Panc1 (cell line): Measurements from ENCODE around the gene IQCH. TPM values are rescaled to one million over a fixed set of nuclear protein-coding genes. Genes with fewer than 3 reads are reported as not detected.

Experiments
- ATAC-seq: fragments of 200-7000 bp; cut with Tn5 transposase; 2 replicates; pipeline ENCODE4 v1.9.1; 2020; ENCODE audit warnings: mild to moderate bottlenecking, moderate library complexity
- BruUV-seq: library from RNA; stranded (reverse); fragments of 400-500 nt; replicated peaks from 2 replicates; lab custom pipeline; 2021; lab: Mats Ljungman, UMichigan
- CTCF ChIA-PET: fragments of 300-600 bp; sonication (Branson Sonifier 250); formaldehyde crosslinking; loops from one replicate; lab custom pipeline; 2022; ENCODE audit warnings: antibody characterized with exemption; lab: Charles Lee
- POLR2A ChIA-PET: fragments of 300-600 bp; sonication (Branson Sonifier 250); formaldehyde crosslinking; loops from one replicate; lab custom pipeline; 2022; ENCODE audit warnings: antibody characterized with exemption; lab: Charles Lee
- DNase-seq: peaks from one replicate; pipeline ENCODE4 v3.0.0-alpha.2; 2010; ENCODE audit warnings: low read depth, low spot score
- H3K27ac ChIP-seq: 2 replicates; pipeline ENCODE4 v1.5.1; 2011; ENCODE audit warnings: mild to moderate bottlenecking, low read length, inconsistent platforms
- H3K27me3 ChIP-seq: fragments of 200-500 bp; sonication (Bioruptor generic); 2 replicates; pipeline ENCODE4 v1.6.0; 2014; ENCODE audit warnings: low read length, inconsistent platforms; ENCODE audit not compliant: control insufficient read depth, insufficient read depth
- H3K36me3 ChIP-seq: fragments of 200-500 bp; sonication (Bioruptor generic); 2 replicates; pipeline ENCODE4 v1.5.1; 2014; ENCODE audit warnings: inconsistent platforms, mild to moderate bottlenecking, low read length, moderate library complexity; ENCODE audit not compliant: control insufficient read depth, insufficient read depth
- H3K4me1 ChIP-seq: 2 replicates; pipeline ENCODE4 v1.5.1; 2011; ENCODE audit warnings: inconsistent platforms, mild to moderate bottlenecking, low read length, moderate library complexity; ENCODE audit not compliant: control insufficient read depth, insufficient read depth
- H3K4me3 ChIP-seq, 2 experiments: 2 replicates each; pipeline ENCODE4 v1.5.1; 2011 to 2012; ENCODE audit warnings: low read depth in 2 of 2, low read length in 2 of 2, mild to moderate bottlenecking in 2 of 2, inconsistent platforms in 1 of 2, moderate library complexity in 1 of 2
- H3K9me3 ChIP-seq: fragments of 200-500 bp; sonication (Bioruptor generic); 2 replicates; pipeline ENCODE4 v1.5.1; 2014; ENCODE audit warnings: low read depth, mild to moderate bottlenecking, inconsistent platforms, low read length, moderate library complexity; ENCODE audit not compliant: control insufficient read depth, insufficient read depth
- CTCF ChIP-seq: fragments of 450-650 bp; IDR thresholded peaks from 2 replicates; pipeline ENCODE4 v1.5.1; 2017; ENCODE audit warnings: mild to moderate bottlenecking
- POLR2AphosphoS5 ChIP-seq: IDR thresholded peaks from 2 replicates; pipeline ENCODE4 v1.6.1; 2012; ENCODE audit warnings: mild to moderate bottlenecking, low read depth, low read length, moderate library complexity
- SIN3A ChIP-seq: IDR thresholded peaks from 2 replicates; pipeline ENCODE4 v1.6.1; 2012; ENCODE audit warnings: low read depth, mild to moderate bottlenecking, low read length, moderate library complexity, borderline replicate concordance; ENCODE audit not compliant: insufficient read depth
- TCF7L2 ChIP-seq: IDR thresholded peaks from 2 replicates; pipeline ENCODE4 v1.6.1; 2011; ENCODE audit warnings: mild to moderate bottlenecking, low read depth, low read length, inconsistent platforms
- in situ Hi-C: cut with HindIII; loops from 2 replicates; pipeline ENCODE4 v1.10.0; 2016; ENCODE audit warnings: low sequenced_read_pairs, low pct_unique_long_range_greater_than_20kb
- intact Hi-C: fragments of 100-400 bp; cut with micrococcal nuclease; formaldehyde crosslinking; loops from one replicate; pipeline ENCODE4 v1.10.0; 2022; ENCODE audit not compliant: unreplicated experiment
- total RNA-seq: library from RNA; stranded (reverse); gene quantifications from one replicate; pipeline ENCODE4 v1.2.1, GENCODE V29; 2021; ENCODE audit not compliant: unreplicated experiment
- TF ChIP-seq, protein P1 (sequence below), 2 experiments: IDR thresholded peaks; 2 replicates each; pipeline ENCODE4 v1.6.1; 2011 to 2012; ENCODE audit warnings: low read depth in 2 of 2, control low read depth in 1 of 2, low read length in 1 of 2, mild to moderate bottlenecking in 1 of 2, moderate library complexity in 1 of 2; ENCODE audit not compliant: insufficient read depth in 1 of 2

Gene IQCH
- total RNA-seq, 1 experiment from 2014 or later: 3.9 TPM

- Histone ChIP-seq H3K27ac (peak overlapping the region; percentile 8; the same call in 1 of the 2 replicates), H3K4me3 (no peak overlapping the region), H3K9me3 (no peaks in the 10 kb centered on the region), H3K4me1 (peaks cover 11% of the 10 kb centered on the region), H3K36me3 (no peaks in the 10 kb centered on the region), H3K27me3 (no peaks in the 10 kb centered on the region)
- ChIA-PET CTCF (no interaction called here), POLR2A (no interaction called here)
- in situ Hi-C loops: no loop called here
- TF ChIP-seq SIN3A (no peak), CTCF (no peak), TCF7L2 (no peak), POLR2AphosphoS5 (no peak)
- TF ChIP-seq, protein P1, sequence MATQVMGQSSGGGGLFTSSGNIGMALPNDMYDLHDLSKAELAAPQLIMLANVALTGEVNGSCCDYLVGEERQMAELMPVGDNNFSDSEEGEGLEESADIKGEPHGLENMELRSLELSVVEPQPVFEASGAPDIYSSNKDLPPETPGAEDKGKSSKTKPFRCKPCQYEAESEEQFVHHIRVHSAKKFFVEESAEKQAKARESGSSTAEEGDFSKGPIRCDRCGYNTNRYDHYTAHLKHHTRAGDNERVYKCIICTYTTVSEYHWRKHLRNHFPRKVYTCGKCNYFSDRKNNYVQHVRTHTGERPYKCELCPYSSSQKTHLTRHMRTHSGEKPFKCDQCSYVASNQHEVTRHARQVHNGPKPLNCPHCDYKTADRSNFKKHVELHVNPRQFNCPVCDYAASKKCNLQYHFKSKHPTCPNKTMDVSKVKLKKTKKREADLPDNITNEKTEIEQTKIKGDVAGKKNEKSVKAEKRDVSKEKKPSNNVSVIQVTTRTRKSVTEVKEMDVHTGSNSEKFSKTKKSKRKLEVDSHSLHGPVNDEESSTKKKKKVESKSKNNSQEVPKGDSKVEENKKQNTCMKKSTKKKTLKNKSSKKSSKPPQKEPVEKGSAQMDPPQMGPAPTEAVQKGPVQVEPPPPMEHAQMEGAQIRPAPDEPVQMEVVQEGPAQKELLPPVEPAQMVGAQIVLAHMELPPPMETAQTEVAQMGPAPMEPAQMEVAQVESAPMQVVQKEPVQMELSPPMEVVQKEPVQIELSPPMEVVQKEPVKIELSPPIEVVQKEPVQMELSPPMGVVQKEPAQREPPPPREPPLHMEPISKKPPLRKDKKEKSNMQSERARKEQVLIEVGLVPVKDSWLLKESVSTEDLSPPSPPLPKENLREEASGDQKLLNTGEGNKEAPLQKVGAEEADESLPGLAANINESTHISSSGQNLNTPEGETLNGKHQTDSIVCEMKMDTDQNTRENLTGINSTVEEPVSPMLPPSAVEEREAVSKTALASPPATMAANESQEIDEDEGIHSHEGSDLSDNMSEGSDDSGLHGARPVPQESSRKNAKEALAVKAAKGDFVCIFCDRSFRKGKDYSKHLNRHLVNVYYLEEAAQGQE (IDR thresholded peaks at IDR 0.05; ENCODE audit: insufficient read depth in 1 of 2, low read depth in 2 of 2, low read length in 1 of 2): no peak
- intact Hi-C loops: loop anchor here (10.0 kb wide), 1 partner anchor 111 kb away; no protein-coding TSS in a partner anchor
- no TSS peak for BruUV-seq
- ATAC-seq: no peak
- DNase-seq: no peak
These were observed 50.9 kb downstream of the IQCH start for GRCh38 chr15:67305506-67305905.

GRCh38 chr15:67307156-67307555 is 52.6 kb downstream of the IQCH start:
- no peak for DNase-seq
- H3K27me3 ChIP-seq: no peaks in the 10 kb centered on the region
- H3K27ac ChIP-seq: no peak overlapping the region
- intact Hi-C loops: loop anchor here (10.0 kb wide), 1 partner anchor 112 kb away; no protein-coding TSS in a partner anchor
- in situ Hi-C loops: no loop called here
- H3K36me3 ChIP-seq: no peaks in the 10 kb centered on the region
- CTCF ChIA-PET: no interaction called here
- POLR2A ChIA-PET: no interaction called here
- no peak for TF ChIP-seq TCF7L2
- no peak for TF ChIP-seq SIN3A
- TF ChIP-seq, protein P1 (IDR thresholded peaks at IDR 0.05; ENCODE audit: insufficient read depth in 1 of 2, low read depth in 2 of 2, low read length in 1 of 2): no peak
- no peak for TF ChIP-seq CTCF
- TF ChIP-seq POLR2AphosphoS5: no peak
- H3K9me3 ChIP-seq: no peaks in the 10 kb centered on the region
- no peak for ATAC-seq
- no peak overlapping the region for H3K4me3 ChIP-seq
- H3K4me1 ChIP-seq: peaks cover 9% of the 10 kb centered on the region
- no TSS peak for BruUV-seq
